HPDE6-E6E7 (cell line): ENCODE results near the gene PCDHGA4.
A peak's percentile ranks its signal among the peaks of the same experiment; 100 is the strongest.
"Not testable (repeated sequence)": the region's sequence is repeated elsewhere in the genome, so short reads cannot be mapped to it uniquely, and the experiment has no call there.

Source experiments
- DNase-seq: peaks from one replicate; pipeline ENCODE4 v3.0.0; 2011; ENCODE audit warnings: missing footprints; ENCODE audit errors: extremely low spot score

The PCDHGA4 gene

DNA sequence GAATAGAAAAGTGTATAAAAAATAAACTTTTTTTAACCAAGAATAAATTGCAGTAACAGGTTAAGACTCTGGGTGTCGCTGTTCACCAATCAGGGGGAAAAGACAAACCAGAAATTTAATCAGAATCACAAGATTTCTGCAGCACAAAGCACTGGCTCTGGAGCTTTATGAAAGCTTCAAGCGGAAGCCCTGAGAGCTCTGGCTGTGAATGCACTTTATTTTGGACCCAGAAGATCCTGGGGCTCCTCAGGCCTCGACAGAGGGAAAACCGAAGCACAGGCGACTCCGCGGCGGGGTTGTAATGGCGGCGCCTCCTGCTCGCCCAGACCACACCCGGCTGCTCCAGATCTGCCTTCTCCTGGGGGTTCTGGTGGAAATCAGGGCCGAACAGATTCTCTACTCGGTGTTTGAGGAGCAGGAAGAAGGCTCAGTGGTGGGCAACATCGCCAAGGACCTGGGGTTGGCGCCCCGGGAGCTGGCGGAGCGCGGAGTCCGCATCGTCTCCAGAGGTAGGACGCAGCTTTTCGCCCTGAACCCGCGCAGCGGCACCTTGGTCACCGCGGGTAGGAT lies at the start of gene PCDHGA4:
PCDHGA4 (plus strand) TSS at position 122 of the 570 bp plus-strand sequence; CDS start at position 209, 87 bp downstream.
- no peak for DNase-seq

DNA sequence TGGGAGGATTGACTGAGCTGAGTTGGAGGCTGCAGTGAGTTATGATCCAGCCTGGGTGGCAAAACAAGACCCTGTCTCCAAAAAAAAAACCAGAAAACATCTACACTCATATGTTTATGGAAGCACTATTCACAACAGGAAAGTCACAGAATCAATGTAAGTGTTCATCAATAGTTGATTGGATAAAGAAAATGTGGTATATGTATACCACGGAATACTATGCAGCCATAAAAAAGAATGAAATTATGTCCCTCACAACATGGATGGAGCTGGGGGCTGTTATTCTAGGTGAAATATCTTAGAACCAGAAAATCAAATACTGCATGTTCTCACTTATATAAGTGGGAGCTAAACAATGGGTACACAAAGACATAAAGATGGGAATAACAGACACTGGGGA lies 48.2 kb upstream of the PCDHGA4 start:
- DNase-seq: no peak

DNA sequence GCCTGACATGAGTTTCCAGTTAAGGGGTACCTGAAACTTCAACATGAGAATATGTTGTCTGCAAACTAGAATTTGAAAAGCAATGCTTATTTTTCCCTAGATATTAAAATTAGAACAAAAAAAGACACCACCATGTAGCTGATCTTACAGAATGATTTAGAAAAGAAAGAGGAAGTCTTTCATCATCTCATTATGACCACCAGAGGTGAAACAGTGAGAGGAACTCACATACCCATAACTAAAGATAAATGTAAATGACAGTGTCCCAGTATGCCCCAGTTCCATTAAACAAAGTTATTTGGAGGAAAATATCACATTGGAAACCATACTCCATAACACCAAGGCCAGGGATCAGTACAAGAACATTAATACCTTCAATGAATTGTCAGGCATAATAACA lies 41.1 kb upstream of the PCDHGA4 start:
- no peak for DNase-seq

DNA sequence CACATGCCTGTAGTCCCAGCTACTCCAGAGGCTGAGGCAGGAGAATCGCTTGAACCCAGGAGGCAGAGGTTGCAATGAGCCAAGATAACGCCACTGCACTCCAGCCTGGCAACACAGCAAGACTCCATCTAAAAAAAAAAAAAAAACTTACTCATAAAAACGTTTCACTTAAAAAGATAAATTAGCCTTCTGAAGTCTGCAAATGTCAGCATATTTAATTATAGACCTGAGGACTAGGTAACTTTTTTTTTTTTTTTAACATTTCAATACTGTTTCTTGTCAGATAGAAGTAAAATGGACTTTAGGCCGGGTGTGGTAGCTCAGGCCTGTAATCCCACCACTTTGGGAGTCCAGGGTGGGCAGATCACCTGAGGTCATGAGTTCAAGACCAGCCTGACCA lies 37.9 kb upstream of the PCDHGA4 start:
- DNase-seq: not testable (repeated sequence)

DNA sequence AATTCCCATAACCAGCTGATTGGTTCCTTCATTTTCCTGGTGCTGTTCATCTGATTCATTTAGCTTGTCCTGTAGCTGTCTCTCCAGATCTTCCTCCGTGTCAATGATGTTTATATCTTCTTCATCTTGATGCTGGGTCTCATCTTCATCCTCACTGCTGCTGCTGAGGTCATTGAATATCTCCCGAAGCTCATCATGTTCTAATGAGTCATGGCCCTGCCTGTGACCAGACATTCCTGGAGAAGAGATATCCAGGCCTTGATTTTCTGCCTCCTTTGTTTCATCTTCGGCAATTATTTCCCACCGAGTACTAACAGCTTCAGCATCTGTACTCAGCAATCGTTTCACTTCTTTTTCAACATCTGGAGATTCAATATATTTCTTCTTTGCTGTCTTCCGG lies 35.6 kb upstream of the PCDHGA4 start:
- DNase-seq: no peak

DNA sequence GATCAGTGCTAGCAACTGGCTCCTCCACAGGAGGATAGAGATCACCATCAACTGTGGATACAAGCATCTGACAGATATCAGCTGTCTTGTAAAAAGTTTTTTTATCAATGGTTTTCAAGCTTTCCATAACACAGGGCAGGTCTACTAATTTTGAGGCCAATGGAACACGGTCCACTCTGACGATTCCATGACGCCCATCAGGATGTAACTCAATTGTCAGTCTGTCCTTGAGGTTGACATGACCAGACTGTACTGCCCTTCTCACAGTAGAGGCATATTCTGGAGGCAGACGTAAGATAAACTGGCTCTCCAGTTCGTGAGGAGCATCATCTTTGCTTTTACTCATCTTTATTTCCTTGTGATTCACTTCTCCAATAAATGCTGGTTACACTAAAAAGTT lies 35.1 kb upstream of the PCDHGA4 start:
- DNase-seq: no peak

DNA sequence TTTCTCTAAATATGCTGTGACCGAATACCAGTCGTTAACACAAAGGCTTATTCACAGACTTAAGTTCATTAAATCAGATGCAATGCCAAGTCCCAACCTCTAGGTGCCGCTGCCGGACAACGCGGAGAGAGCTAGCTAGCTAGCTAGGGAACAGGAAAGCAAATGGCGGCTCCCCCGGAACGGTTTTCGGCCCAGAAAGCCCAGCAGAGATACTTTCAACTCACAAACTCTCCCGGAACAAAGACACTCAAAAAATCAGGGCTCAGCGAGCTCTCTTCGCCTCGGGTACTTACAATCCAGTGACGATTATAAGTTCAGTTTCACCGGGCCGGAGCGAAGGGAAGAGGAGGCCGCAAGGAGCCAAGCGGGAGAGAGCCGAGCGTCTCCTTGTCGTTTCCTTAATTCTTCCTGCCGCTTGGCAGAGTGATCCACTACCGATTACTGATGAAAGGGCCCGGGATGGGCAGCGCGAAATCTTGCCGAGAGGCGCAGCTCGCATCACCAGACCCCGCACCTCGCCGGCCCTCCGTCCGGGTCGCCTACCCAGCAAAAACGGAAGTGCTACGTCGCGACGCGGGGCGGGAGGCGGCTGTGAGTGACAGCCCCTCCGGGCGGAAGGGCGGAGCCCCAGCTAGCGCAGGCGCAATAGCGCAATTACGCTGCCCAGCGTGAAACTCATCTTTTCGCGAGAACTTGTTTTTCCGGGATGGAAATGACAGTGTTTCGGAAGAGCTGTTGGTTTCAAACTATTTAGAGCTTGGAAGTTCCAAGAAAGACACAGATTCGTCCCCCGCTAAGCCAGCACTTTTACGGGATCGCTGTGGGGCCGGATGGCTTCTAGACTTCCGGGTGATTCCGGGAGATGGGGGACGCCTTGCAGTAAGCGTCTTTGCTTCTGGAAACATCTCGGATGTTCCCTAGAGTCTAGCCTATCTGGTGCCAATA lies 34.3 kb upstream of the PCDHGA4 start, which contains the start of gene TAF7:
TAF7 (minus strand) TSS at position 560 of the 945 bp plus-strand sequence. CDS start 740 bp downstream, outside the sequence.
- DNase-seq: peak; percentile 72

DNA sequence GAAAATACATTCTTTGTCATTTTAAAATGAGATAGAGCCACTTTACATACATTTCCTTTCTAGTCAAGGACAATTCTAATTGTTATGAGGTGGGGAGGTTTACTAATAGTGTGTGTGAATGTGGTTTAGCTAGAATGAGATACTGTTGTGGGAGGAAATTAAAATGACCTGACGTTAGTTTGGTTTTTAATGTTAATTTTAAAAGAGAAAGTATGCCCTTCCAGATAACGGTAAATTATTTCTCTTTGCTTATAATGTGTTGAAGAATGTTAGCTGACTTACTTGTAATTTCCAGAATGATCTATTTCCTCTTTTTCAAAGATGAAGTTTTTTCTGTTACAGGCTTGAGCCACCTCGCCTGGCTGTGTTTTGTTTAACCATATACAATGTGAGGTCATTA lies 32.6 kb upstream of the PCDHGA4 start:
- no peak for DNase-seq

DNA sequence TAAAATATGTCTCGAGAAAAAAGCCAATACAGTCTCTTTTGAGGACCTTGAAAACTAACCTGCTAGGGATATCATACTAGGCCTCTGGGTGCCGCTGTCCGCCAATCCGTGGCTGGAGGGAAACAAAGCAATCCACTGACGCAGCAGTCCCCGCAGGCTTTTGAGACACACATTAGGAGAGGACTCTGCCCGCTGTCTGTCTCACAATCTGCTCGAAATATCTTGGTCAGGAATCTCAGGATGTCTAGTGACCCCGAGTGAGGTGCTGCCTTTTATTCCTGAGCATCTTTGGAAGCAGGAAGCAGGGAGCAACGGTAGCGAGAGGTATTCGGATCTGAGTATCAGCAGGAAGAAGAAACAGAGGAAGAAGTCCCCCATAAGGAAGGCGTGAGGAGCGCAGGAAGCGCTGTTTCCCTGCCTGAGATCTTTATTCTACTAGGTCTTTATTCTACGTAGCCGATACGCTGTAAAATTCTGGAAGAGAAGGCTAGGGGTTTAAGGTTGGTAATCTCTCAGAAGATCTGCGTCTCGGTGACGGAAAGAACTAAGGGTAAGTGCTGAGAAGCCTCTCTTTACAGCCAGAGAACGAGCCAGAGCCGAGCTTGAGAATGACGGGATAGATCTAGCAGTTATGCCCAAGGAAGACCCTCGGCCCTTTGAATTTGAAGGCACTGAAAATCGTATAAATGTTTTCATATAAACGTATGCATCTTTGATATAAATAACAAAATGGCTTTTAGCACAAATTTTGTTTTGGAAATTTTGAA lies 28.6 kb upstream of the PCDHGA4 start:
- no peak for DNase-seq

DNA sequence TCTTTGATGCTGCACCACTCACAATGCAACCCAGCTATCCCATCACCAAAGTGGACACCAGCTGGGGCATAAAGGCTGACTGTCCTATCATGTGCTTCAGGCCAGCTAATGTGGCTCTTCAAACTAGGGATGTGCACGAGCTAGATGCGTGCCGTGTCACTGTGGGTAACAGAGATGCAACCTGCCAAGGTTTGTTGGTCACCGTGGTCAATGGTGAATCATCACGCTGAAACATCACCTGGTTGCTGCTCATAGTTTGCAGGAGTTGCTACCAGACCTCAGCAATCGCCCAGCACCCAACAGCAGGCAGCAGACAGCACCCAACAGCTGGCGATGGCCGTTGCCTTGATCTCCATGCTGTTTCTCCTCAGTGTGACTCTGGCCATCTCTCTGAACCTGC lies 26.6 kb upstream of the PCDHGA4 start:
- DNase-seq: no peak

DNA sequence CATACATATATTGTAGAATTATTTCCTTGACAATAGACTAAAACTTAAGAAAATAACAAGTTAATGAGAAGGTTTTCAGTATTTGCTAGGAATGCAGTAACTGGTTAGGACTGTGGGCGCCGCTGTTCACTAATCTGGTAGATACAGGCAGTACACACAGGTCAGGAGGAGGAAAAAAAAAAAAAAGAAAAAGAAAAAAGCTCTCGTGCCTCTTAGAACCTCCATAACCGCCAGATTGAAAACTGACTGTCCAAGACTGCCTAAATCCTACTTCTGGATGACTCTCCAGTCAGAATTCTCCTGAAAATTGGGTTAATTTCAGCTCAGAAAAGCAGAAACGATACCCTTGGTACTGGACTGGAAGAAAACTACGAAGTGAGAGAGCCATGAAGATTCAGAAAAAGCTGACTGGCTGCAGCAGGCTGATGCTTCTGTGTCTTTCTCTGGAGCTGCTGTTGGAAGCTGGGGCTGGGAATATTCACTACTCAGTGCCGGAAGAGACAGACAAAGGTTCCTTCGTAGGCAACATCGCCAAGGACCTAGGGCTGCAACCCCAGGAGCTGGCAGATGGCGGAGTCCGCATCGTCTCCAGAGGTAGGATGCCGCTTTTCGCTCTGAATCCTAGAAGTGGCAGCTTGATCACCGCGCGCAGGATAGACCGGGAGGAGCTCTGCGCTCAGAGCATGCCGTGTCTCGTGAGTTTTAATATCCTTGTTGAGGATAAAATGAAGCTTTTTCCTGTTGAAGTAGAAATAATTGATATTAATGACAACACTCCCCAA lies 24.3 kb upstream of the PCDHGA4 start, which contains the start of gene PCDHGA1:
PCDHGA1 (plus strand) TSS at position 216 of the 782 bp plus-strand sequence.
- no peak for DNase-seq

DNA sequence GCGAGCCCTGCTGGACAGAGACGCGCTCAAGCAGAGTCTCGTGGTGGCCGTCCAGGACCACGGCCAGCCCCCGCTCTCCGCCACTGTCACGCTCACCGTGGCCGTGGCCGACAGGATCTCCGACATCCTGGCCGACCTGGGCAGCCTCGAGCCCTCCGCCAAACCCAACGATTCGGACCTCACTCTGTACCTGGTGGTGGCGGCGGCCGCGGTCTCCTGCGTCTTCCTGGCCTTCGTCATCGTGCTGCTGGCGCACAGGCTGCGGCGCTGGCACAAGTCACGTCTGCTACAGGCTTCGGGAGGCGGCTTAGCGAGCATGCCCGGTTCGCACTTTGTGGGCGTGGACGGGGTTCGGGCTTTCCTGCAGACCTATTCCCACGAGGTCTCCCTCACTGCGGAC lies 22.2 kb upstream of the PCDHGA4 start:
- DNase-seq: not testable (repeated sequence)

DNA sequence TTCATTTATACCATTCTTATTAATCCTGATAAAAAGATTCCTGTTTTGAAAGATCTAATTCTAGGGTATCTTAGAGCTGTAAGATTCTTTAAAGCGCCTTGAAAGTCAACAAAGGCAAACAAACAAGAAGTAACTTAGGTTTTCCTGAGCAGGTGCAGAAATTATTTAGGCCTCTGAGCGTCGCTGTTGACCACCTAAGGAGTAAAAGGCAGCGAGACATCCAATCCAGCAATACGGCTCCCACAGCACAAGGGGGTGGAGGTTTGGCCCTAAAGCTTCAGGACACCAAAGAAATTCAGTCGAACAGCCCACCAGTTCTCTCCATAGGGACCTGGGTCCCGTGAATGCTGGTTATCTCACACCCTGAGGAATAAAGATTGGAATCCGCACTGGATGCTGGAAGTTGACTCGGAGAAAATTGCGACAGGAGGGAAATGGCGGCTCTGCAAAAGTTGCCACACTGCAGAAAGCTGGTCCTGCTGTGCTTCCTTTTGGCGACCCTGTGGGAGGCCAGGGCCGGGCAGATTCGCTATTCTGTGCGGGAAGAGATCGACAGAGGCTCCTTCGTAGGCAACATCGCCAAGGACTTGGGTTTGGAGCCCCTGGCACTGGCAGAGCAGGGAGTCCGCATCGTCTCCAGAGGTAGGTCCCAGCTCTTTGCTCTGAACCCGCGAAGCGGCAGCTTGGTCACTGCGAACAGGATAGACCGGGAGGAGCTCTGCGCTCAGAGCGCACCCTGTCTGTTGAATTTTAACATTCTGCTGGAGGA lies 16.1 kb upstream of the PCDHGA4 start, which contains the start of gene PCDHGA2:
PCDHGA2 (plus strand) TSS at position 223 of the 769 bp plus-strand sequence.
- no peak for DNase-seq

DNA sequence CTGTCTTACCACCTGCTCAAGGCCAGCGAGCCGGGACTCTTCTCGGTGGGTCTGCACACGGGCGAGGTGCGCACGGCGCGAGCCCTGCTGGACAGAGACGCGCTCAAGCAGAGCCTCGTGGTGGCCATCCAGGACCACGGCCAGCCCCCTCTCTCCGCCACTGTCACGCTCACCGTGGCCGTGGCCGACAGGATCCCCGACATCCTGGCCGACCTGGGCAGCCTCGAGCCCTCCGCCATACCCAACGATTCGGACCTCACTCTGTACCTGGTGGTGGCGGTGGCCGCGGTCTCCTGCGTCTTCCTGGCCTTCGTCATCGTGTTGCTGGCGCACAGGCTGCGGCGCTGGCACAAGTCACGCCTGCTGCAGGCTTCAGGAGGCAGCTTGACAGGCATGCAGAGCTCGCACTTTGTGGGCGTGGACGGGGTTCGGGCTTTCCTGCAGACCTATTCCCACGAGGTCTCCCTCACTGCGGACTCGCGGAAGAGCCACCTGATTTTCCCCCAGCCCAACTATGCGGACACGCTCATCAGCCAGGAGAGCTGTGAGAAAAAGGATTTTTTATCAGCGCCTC lies 14.0 kb upstream of the PCDHGA4 start:
- not testable (repeated sequence) for DNase-seq

DNA sequence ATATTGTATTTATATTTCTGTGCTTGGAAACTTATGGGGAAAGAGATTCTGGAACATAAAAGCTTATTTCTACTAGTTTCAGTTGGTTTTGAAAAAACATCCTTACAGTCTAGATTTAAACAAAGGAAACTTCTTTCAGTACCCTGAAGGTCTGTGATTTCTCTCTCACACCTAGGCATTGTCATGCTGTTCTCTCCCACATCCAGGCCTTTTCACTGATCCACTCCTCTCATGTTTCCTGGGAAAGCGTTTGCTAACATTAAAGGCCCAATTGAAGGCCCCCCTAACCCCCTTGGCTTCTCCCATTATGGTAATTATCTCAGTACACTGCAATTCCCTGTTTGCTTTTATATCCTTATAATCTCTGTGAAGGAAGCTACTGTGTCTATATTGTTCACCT lies 12.0 kb upstream of the PCDHGA4 start:
- no peak for DNase-seq

DNA sequence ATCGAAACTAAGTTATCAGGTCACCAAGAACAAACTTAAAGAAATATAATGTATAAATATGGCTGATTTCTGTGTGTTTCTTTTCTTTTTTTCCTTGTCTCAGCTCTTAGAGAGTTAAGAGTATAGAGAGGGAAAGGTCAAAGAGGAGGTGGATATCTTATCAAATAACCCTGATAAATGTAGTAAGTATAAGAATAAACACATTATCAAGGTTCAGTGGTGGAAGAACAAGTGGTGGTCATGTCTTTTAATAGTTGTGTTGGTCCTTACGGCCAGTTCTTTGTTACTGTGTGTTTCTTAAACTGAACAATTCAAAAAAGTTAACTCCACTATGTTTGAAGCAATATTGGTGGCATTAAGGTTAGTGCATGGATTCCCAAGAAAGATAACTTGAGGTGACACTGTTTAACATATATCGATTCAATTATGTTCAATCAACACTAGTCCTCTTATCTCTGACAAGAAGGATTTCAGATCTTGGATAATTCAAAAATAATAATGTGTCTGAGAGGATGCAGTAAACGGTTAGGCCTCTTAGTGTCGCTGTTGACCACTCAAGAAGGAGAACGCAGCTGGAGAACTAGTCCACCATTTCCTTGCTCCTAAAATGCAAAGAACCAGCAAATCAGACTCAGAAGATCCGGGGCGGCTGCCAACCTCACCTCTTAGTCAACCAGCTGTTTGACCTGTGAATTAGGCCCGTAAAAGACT lies 11.4 kb upstream of the PCDHGA4 start, which contains the start of gene PCDHGA3:
PCDHGA3 (plus strand) TSS at position 588 of the 711 bp plus-strand sequence. CDS start 205 bp downstream, outside the sequence.
- no peak for DNase-seq

DNA sequence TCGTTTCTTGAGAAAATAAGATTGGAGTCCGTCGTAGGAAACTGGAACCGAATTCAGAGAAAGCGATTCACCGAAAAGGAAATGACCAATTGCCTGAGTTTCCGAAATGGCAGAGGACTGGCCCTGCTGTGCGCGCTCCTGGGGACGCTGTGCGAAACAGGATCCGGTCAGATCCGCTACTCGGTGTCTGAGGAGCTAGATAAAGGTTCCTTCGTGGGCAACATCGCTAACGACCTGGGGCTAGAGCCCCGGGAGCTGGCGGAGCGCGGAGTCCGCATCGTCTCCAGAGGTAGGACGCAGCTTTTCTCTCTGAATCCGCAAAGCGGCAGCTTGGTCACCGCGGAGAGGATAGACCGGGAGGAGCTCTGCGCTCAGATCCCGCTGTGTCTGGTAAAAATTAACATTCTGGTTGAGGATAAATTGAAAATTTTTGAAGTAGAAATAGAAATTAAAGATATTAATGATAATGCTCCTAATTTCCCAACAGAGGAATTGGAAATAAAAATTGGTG lies 10.8 kb upstream of the PCDHGA4 start:
- DNase-seq: no peak

DNA sequence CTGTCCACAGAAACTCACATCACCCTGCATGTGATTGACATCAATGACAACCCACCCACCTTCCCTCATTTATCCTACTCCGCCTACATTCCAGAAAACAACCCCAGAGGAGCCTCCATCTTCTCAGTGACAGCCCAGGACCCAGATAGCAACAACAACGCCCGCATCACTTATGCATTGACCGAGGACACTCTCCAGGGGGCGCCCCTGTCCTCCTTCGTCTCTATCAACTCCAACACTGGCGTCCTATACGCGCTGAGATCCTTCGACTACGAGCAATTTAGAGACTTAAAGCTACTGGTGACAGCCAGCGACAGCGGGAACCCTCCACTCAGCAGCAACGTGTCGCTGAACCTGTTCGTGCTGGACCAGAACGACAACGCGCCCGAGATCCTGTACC lies 9.5 kb upstream of the PCDHGA4 start:
- no peak for DNase-seq

DNA sequence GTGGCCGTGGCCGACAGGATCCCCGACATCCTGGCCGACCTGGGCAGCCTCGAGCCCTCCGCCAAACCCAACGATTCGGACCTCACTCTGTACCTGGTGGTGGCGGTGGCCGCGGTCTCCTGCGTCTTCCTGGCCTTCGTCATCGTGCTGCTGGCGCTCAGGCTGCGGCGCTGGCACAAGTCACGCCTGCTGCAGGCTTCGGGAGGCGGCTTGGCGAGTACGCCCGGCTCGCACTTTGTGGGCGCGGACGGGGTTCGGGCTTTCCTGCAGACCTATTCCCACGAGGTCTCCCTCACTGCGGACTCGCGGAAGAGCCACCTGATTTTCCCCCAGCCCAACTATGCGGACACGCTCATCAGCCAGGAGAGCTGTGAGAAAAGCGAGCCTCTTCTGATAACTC lies 8.8 kb upstream of the PCDHGA4 start:
- DNase-seq: not testable (repeated sequence)
